Measurements from ENCODE around the gene P3H2.

P3H2 gene

DNA sequence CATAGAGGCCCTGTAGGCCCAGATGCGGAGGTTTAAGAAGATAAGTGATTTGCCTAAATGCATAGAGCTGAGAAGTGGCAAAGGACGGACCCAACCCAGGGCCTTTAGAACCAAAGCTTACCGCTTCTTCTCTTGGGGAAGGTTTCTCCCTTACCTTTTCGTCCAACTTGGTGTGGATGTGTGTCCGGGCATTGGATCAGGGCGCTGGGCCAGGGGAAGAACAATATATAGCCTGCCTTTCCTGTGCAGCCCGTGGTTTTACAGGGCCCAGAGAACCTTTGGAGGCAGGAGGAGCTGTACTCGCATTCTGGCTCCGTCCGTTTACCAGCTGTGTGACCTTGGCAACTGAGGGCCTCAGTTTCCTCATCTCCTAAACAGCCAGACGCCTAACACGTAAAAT, 686 bp upstream of the P3H2 start:
- TF ChIP-seq FOXP2 (optimal IDR thresholded peaks at IDR 0.05; ENCODE audit: borderline replicate concordance, extremely low read depth, extremely low read length, insufficient read depth) (no peak), TAF1 (IDR thresholded peaks at IDR 0.05; ENCODE audit: borderline replicate concordance, insufficient read depth, low read length) (no peak), POLR2AphosphoS5 (IDR thresholded peaks at IDR 0.05; ENCODE audit: low read depth, low read length) (no peak), SIN3A (IDR thresholded peaks at IDR 0.05; ENCODE audit: borderline replicate concordance, insufficient read depth, low read length) (no peak)
- TF ChIP-seq, protein P1, sequence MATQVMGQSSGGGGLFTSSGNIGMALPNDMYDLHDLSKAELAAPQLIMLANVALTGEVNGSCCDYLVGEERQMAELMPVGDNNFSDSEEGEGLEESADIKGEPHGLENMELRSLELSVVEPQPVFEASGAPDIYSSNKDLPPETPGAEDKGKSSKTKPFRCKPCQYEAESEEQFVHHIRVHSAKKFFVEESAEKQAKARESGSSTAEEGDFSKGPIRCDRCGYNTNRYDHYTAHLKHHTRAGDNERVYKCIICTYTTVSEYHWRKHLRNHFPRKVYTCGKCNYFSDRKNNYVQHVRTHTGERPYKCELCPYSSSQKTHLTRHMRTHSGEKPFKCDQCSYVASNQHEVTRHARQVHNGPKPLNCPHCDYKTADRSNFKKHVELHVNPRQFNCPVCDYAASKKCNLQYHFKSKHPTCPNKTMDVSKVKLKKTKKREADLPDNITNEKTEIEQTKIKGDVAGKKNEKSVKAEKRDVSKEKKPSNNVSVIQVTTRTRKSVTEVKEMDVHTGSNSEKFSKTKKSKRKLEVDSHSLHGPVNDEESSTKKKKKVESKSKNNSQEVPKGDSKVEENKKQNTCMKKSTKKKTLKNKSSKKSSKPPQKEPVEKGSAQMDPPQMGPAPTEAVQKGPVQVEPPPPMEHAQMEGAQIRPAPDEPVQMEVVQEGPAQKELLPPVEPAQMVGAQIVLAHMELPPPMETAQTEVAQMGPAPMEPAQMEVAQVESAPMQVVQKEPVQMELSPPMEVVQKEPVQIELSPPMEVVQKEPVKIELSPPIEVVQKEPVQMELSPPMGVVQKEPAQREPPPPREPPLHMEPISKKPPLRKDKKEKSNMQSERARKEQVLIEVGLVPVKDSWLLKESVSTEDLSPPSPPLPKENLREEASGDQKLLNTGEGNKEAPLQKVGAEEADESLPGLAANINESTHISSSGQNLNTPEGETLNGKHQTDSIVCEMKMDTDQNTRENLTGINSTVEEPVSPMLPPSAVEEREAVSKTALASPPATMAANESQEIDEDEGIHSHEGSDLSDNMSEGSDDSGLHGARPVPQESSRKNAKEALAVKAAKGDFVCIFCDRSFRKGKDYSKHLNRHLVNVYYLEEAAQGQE (IDR thresholded peaks at IDR 0.05; ENCODE audit: insufficient read depth in 1 of 2, low read depth in 2 of 2, low read length in 2 of 2) = no peak

DNA sequence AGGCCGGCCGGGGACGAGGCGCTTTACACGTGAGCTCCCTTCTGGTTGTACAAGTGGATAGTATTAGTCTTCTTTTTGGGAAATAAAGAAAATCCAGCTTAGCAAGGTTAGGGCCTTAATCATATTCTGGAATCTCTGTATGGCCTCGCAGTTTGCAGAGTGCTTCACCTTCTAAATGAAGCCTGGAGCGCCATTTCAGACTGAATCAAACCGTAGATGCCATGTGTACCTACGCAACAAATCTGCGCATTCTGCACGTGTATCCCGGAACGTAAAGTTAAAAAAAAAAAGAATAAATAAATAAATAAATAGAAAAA, 322 bp upstream of the P3H2 start:
- TF ChIP-seq, protein P1 (IDR thresholded peaks at IDR 0.05; ENCODE audit: insufficient read depth in 1 of 2, low read depth in 2 of 2, low read length in 2 of 2) = no peak
- TF ChIP-seq TAF1 (IDR thresholded peaks at IDR 0.05; ENCODE audit: borderline replicate concordance, insufficient read depth, low read length) = no peak
- no peak for TF ChIP-seq SIN3A (IDR thresholded peaks at IDR 0.05; ENCODE audit: borderline replicate concordance, insufficient read depth, low read length)
- TF ChIP-seq FOXP2 (optimal IDR thresholded peaks at IDR 0.05; ENCODE audit: borderline replicate concordance, extremely low read depth, extremely low read length, insufficient read depth) = no peak

DNA sequence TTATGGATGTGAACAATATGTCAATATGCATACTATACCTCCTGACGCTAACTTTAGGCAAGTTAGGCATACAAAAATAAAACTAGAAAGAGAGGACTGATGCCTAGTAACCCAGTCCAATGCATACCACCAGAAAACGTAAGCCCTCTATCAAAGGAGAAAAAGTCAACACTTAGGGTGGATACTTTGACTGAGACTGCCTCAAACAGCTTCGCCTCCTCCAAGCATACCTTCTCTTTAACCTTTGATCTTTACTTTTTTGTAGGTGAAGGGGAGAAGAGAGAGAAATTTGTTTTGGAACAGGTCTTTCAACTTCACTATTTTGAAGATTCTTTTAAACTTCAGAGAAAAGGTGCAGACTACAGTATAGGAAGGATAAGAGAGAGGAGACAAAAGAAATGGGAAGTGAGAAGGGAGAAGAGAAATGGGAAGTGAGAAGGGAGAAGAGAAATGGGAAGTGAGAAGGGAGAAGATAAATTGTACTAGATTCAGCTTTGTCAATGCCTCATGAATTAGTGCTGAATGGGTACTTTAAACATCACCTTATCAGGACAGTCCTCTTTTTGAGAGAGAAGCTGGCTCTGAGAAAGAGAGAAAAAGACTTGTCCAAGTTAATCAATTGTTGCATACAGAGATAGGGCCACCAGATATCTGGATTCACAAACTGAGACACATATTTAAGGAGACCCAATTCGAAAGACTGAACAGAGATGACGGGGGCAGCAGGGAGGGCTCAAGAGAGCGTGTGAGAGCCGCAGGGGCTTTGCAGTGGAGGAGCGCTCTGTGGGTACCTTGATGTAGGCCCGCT, 1.0 kb downstream of the P3H2 start:
- TF ChIP-seq TAF1 (IDR thresholded peaks at IDR 0.05; ENCODE audit: borderline replicate concordance, insufficient read depth, low read length) (no peak), SIN3A (IDR thresholded peaks at IDR 0.05; ENCODE audit: borderline replicate concordance, insufficient read depth, low read length) (no peak)
- TF ChIP-seq, protein P1 (IDR thresholded peaks at IDR 0.05; ENCODE audit: insufficient read depth in 1 of 2, low read depth in 2 of 2, low read length in 2 of 2) = no peak

DNA sequence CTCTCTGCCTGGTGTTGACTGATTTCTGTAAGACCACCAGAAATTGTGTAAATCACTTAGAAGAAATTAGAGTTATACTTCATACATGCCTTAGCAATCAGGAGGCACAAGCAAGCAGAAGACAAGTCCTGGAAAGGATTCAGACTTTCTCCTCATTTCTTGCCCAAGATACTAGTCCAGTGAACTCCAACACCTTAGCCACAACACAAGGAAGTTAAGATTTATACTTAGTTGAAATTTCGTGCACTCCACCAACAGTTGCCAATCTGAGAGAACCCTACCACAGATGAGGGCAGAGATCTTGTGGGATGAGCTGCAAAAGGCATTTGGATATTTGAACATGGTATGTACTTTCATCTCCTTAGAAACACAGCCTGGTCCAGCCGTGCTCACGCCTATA, 2.3 kb downstream of the P3H2 start:
- TF ChIP-seq, protein P1 (IDR thresholded peaks at IDR 0.05; ENCODE audit: insufficient read depth in 1 of 2, low read depth in 2 of 2, low read length in 2 of 2) = no peak
- TF ChIP-seq SIN3A (IDR thresholded peaks at IDR 0.05; ENCODE audit: borderline replicate concordance, insufficient read depth, low read length) (no peak), FOXP2 (optimal IDR thresholded peaks at IDR 0.05; ENCODE audit: borderline replicate concordance, extremely low read depth, extremely low read length, insufficient read depth) (no peak), TAF1 (IDR thresholded peaks at IDR 0.05; ENCODE audit: borderline replicate concordance, insufficient read depth, low read length) (no peak), POLR2AphosphoS5 (IDR thresholded peaks at IDR 0.05; ENCODE audit: low read depth, low read length) (no peak)

DNA sequence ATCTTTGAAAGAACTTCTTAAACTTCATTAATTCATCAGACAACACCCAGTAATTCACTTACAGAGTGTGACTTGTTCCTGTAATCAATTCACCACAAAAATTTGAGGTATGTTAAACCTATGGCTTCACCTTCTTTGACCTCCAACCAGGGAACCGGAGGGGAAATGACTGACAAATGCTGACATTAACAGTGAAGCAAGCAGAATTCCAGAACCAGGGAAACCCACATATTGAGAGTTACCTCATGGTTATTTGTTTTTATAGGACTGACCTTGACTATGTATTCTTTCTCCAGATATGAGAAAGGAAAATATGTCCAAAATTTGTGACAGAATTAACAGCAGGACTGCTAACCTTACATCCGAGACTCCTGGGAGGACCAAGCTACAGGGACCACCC, 2.7 kb downstream of the P3H2 start:
- no peak for TF ChIP-seq TAF1 (IDR thresholded peaks at IDR 0.05; ENCODE audit: borderline replicate concordance, insufficient read depth, low read length)
- TF ChIP-seq, protein P1 (IDR thresholded peaks at IDR 0.05; ENCODE audit: insufficient read depth in 1 of 2, low read depth in 2 of 2, low read length in 2 of 2) = no peak
- TF ChIP-seq POLR2AphosphoS5 (IDR thresholded peaks at IDR 0.05; ENCODE audit: low read depth, low read length) = no peak
- TF ChIP-seq FOXP2 (optimal IDR thresholded peaks at IDR 0.05; ENCODE audit: borderline replicate concordance, extremely low read depth, extremely low read length, insufficient read depth) = no peak
- TF ChIP-seq SIN3A (IDR thresholded peaks at IDR 0.05; ENCODE audit: borderline replicate concordance, insufficient read depth, low read length) = no peak

Measured in PFSK-1 (cell line).